Measurements from ENCODE around the gene FXYD5. TPM values are rescaled to one million over a fixed set of nuclear protein-coding genes. Genes with fewer than 3 reads are reported as not detected.

FXYD5 gene
- total and polyA plus RNA-seq, 9 of the 15 experiments (the other 6 are each of a cell fraction or from before 2014, with no cell fraction given), result 104 to 537 (median 174) TPM

DNA sequence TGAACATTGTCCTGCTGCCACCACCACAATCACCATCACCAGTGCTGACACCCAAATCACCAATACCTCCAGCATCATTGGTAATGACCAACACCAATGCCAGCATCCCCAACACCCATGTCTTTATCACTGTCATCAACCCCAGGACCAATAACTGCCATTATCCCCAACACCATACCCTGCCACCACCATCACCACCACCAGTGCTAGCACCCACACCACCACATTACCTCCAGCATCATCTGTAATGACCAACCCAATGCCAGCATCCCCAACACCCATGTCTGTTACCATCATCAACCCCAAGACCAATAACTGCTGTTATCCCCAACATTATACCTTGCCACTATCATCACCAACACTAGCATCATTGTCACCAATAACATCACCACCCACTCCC, 22.3 kb upstream of the FXYD5 start:
- no peak overlapping the region for H3K9ac ChIP-seq (ENCODE audit: insufficient read depth in 1 of 2, low read depth in 2 of 2, low read length in 2 of 2)
- FAIRE-seq, result no peak
- peaks cover 2 to 38% of the 10 kb centered on the region in 2 experiments; a peak in 3 of 5 replicates for H3K27me3 ChIP-seq (ENCODE audit: control insufficient read depth in 2 of 2, insufficient read depth in 2 of 2, low read length in 2 of 2)
- ChIA-PET CTCF (ENCODE audit: low intra/inter-chr PET ratio) (no interaction called here), POLR2A (no interaction called here)
- intact Hi-C loops (cut with micrococcal nuclease), result no loop called here
- H3K4me3 ChIP-seq, result no peak overlapping the region
- DNase-seq (ENCODE audit: extremely low read depth in 1 of 4, low spot score in 3 of 4), result no peak
- BruUV-seq (replicated peaks), result no TSS peak
- H3K4me2 ChIP-seq (ENCODE audit: insufficient read depth, low read length), result no peak overlapping the region
- H3K4me1 ChIP-seq (replicated peaks in 1 of 2; ENCODE audit: control insufficient read depth in 2 of 2, insufficient read depth in 2 of 2, low read length in 2 of 2), result peaks cover 3 to 16% of the 10 kb centered on the region in 2 experiments; a peak in 3 of 5 replicates
- TF ChIP-seq ZNF12 (CRISPR knock-in tag; IDR thresholded peaks at IDR 0.05), result no peak
- no peak for TF ChIP-seq WHSC1 (IDR thresholded peaks at IDR 0.05; ENCODE audit: low read length)
- TF ChIP-seq, protein P1, sequence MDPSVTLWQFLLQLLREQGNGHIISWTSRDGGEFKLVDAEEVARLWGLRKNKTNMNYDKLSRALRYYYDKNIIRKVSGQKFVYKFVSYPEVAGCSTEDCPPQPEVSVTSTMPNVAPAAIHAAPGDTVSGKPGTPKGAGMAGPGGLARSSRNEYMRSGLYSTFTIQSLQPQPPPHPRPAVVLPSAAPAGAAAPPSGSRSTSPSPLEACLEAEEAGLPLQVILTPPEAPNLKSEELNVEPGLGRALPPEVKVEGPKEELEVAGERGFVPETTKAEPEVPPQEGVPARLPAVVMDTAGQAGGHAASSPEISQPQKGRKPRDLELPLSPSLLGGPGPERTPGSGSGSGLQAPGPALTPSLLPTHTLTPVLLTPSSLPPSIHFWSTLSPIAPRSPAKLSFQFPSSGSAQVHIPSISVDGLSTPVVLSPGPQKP (CRISPR knock-in tag; IDR thresholded peaks at IDR 0.05), result no peak
- TF ChIP-seq SMARCA4 (IDR thresholded peaks at IDR 0.05), result no peak
- no peak for TF ChIP-seq ZBTB17 (CRISPR knock-in tag; IDR thresholded peaks at IDR 0.05)
- no peak for TF ChIP-seq ZNF232 (CRISPR knock-in tag; IDR thresholded peaks at IDR 0.05)
- TF ChIP-seq HDGF (IDR thresholded peaks at IDR 0.05), result no peak
- TF ChIP-seq, protein P2, sequence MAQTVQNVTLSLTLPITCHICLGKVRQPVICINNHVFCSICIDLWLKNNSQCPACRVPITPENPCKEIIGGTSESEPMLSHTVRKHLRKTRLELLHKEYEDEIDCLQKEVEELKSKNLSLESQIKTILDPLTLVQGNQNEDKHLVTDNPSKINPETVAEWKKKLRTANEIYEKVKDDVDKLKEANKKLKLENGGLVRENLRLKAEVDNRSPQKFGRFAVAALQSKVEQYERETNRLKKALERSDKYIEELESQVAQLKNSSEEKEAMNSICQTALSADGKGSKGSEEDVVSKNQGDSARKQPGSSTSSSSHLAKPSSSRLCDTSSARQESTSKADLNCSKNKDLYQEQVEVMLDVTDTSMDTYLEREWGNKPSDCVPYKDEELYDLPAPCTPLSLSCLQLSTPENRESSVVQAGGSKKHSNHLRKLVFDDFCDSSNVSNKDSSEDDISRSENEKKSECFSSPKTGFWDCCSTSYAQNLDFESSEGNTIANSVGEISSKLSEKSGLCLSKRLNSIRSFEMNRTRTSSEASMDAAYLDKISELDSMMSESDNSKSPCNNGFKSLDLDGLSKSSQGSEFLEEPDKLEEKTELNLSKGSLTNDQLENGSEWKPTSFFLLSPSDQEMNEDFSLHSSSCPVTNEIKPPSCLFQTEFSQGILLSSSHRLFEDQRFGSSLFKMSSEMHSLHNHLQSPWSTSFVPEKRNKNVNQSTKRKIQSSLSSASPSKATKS (CRISPR knock-in tag; IDR thresholded peaks at IDR 0.05), result no peak
- no peaks in the 10 kb centered on the region for H3K9me3 ChIP-seq (replicated peaks; ENCODE audit: control insufficient read depth, insufficient read depth, low read depth, low read length)
- H3K9me1 ChIP-seq (ENCODE audit: control insufficient read depth, insufficient read depth, low read length), result no peaks in the 10 kb centered on the region
- no peak overlapping the region for H2AFZ ChIP-seq (ENCODE audit: low read depth, low read length)
- in situ Hi-C loops (cut with MboI), result loop anchor here (10.0 kb wide), 1 partner anchor 297 kb away; no protein-coding TSS in a partner anchor
- no peak for ATAC-seq
- H3K27ac ChIP-seq (ENCODE audit: extremely low read depth, low read depth, low read length), result no peak overlapping the region
- 0 out of 2 replicates have a peak, but pooled peaks cover 4% of the 10 kb centered on the region for H4K20me1 ChIP-seq (replicated peaks; ENCODE audit: control insufficient read depth, insufficient read depth, low read length)
- no peaks in the 10 kb centered on the region for H3K79me2 ChIP-seq (ENCODE audit: control insufficient read depth, insufficient read depth, low read length)
- H3K36me3 ChIP-seq (ENCODE audit: control insufficient read depth, insufficient read depth, low read length), result no peaks in the 10 kb centered on the region
